HG02571 (cell line): ENCODE measurements around the gene SH3GL3.

Source experiments
- ATAC-seq: cut with Tn5 transposase; IDR thresholded peaks from one replicate; pipeline ENCODE4 v1.9.1; 2021; ENCODE audit warnings: mild to moderate bottlenecking, moderate library complexity; ENCODE audit not compliant: unreplicated experiment

Gene SH3GL3, protein sequence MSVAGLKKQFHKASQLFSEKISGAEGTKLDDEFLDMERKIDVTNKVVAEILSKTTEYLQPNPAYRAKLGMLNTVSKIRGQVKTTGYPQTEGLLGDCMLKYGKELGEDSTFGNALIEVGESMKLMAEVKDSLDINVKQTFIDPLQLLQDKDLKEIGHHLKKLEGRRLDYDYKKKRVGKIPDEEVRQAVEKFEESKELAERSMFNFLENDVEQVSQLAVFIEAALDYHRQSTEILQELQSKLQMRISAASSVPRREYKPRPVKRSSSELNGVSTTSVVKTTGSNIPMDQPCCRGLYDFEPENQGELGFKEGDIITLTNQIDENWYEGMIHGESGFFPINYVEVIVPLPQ

GRCh38 chr15:83446904-83447709 lies at the start of gene SH3GL3:
SH3GL3 (plus strand) TSS chr15:83447341; CDS start chr15:83447534, 193 bp downstream.
- ATAC-seq = no peak

DNA sequence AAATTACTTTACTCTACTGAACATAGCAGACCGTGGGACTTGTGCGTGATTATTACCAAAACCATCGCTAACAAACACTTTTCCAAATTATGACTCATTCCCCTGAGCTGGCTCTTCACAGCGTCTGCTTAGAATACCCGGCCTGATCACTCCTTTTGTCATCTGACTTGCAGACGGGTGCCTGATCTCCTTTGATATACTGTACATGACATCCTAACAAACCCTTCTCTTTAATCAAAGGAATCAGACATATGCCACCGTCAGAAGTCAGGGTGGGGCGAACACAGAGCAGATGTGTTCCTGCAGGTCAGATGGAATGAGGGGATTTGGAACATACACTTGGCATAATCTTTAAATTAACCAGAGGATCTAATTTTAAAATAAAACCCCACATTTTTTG lies 48.5 kb upstream of the SH3GL3 start:
- no peak for ATAC-seq

DNA sequence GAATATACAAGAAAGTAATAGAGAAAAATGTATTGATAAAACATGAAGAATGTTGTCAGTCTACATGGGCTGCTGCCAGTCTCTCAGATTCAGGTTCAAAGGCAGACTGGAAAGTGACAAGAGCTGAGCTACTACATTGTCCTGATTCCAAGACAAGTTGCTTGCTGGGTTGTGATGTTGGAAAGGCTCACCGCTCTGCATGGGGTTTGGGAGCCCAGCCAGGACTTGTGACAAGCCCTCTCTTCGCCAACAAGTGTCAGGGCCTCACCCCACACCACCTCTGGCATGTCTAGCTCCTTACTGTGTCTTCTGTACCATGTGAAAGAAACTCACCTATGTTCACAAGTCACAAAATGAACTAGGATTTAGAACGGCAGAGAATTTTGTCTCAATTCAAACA lies 43.0 kb upstream of the SH3GL3 start:
- ATAC-seq = no peak

DNA sequence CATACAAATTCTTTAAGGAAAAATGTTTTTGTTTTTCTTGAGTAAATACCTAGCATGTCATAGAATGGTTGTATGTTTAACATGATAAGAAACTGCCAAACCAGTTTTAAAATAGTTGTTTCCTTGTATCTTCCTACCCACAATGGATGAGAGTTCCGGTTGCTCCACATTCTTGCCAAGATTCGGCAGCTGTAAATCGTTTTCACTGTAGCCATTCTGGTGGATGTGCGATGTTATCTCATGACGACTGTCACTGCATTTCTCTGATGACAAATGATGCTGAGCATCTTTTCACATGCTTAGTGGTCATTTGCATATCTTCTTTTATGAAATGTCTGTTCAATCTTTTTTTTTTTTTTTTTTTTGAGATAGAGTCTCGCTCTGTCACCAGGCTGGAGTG lies 36.6 kb upstream of the SH3GL3 start:
- no peak for ATAC-seq

DNA sequence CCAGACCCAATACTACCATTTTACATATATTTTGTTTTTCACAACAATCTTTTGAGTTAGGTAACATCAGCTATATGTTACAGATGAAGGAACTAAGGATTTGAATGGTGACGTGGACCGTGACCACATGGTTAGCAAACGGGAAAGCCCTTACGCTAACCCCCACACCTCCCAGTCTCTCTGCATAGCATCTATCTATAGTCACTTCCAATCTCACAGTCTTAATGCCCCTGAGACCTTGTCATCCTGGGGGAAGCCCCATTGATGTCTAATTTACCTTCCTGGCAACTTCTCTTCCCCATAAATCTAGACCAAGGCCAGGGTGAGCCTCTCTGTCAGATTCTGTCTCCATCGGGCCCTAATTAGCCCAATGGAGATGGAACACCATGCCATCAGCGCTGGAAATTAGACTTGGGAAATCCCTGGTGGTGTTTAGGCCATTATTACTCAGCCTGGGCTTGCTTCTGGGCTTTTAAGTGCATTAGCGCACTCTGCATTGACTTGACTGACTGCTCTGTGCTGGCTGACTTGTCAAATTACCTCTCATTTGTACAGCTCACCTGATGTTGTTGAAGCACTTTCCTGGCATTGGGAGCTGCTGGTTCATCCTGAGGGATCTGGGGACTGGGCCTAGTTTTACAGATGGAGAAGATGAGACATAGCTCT lies 34.0 kb upstream of the SH3GL3 start:
- peak; percentile 76 for ATAC-seq

DNA sequence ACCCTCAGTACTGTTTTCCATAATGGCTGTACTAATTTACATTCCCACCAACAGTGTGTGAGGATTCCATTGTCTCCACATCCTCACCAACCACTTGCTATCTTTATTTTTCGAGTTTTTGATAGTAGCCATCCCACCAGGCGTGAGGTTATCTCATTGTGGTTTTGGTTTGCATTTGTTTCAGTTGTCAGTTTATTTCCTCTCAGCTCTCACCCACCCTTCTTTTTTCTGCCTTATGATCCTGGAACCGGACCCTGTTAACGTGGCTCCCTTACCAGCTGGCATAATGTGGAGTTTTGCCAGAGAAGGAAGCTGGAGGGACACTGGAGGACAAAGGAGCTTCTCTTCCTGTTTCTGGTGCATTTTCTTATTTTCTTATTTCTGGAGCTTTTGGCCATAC lies 25.1 kb upstream of the SH3GL3 start:
- ATAC-seq = no peak

GRCh38 chr15:83422541-83422940 lies 24.6 kb upstream of the SH3GL3 start:
- no peak for ATAC-seq

GRCh38 chr15:83424101-83424500 lies 23.0 kb upstream of the SH3GL3 start:
- no peak for ATAC-seq

DNA sequence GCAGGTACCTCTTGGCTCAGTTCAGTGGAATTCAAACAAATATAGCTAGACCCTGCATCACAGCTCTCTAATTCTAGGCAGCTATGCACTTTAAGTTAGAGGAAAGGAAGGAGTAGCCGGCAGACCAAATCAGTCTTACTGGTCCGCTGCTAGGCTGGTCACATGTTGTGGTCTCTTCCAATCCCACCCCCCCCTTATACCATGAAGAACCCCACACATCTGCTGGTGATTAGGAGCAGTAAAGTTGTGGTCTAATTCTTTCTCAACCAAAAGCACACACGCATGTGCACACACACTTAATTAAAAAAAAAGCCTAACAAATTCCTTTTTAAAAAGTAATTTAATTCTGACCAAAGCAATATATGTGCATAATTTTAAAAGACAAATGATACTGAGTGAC lies 16.7 kb upstream of the SH3GL3 start:
- ATAC-seq = no peak

DNA sequence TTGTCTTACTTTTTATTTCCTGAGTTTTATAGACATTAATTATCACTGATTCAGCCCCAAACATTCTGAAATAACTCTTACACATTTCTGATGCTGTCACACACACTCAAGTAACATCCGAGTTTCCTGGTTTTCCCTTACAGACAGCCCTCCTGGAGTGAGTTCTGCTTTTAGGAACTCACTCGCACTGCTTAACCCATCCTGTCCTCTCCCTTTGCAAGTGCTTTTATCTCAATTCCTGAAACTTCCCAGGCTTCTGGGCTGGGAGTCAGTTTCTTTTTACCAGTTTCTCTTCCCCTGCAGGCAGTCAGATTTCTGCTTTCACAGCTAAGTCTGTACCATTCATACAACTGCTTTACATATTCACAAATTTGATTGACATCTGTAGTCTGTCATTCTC lies 15.6 kb upstream of the SH3GL3 start:
- no peak for ATAC-seq

GRCh38 chr15:83435202-83435601 lies 11.9 kb upstream of the SH3GL3 start:
- no peak for ATAC-seq

DNA sequence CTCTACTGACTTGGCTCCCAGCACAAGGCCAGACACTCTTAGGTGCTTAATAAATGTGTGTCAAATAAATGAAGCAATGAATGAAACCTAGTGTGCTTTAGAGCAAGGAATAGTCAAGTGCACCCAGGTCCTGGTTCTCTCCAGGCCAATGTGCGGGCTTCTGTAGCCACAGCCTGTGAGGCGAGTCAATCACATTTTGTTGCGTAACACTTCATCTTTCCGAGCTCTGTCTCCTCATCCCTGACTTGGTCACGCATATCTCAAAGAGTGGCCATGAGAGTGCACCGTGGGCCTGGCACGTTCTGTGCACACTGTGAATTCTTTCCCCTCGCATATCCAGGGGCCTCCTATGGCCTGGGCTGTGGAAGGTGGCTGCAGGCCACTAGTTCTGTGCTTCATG lies 11.4 kb upstream of the SH3GL3 start:
- no peak for ATAC-seq

DNA sequence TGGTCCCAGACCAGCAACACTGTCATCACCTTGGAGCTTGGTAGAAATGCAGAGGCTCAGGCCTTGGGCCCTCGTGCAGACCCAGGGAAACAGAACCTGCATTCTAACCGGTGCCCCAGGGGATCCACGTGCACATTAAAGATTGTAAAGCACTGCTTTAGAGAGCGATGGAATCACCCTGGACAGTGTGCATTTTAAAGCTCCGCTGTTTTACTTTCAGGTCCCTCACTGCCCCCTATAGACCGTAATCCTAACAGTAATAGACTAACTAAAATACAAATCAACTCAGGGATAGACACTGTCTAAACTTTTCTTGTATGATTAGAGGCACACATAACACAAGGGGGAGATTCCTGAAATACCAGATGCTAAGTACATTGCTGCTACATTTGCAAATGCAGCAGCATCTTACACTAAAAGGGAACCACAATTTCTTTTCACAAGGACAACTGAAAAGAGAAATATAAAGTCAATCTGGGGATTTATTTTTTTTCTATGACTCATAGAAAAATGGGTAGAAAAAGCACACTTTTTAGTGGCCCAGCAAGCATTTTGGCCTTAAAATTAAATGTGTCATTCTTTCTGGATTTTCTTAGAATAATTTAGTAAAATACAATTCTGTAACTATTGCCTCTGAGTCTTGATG lies 10.5 kb upstream of the SH3GL3 start:
- ATAC-seq = no peak

GRCh38 chr15:83443076-83443847 lies 3.9 kb upstream of the SH3GL3 start:
- no peak for ATAC-seq

DNA sequence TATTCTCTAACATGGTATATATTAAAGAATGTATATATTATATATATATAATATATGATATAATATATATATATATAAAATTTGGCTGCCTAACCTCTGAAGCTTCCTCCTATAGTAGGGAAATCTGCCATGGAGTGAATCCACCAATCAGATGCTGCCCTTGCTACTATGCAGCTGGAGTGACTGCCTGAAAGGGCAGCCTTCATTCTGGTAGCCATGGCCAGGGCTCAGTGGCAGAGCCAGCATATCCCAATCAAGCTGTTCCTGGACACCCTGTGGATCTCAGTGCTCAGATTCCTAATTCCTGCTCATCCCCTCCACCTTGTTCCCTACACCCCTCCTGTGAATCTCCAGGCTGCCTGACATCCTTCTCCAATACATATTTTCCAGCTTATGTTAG lies 2.2 kb upstream of the SH3GL3 start:
- ATAC-seq = no peak

DNA sequence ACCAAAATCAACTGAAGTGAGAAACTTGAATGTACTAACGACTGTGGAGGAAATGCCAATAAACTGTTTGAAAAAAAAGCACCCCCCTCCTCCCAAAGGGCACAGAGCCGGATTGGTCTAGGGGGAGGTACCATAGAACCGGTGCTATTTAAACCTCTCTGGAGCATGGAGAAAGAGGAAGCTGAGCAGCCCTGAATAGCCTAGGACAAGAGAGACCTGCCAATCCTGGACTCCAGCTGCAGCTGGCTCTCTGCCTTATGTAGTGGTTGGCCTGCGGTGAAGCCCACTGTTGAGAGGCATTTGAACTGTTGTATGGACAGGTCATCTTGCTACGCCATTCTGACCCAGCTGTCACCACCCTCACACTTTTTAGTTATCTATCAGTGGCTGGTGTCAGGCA lies 1.5 kb upstream of the SH3GL3 start:
- ATAC-seq = no peak

DNA sequence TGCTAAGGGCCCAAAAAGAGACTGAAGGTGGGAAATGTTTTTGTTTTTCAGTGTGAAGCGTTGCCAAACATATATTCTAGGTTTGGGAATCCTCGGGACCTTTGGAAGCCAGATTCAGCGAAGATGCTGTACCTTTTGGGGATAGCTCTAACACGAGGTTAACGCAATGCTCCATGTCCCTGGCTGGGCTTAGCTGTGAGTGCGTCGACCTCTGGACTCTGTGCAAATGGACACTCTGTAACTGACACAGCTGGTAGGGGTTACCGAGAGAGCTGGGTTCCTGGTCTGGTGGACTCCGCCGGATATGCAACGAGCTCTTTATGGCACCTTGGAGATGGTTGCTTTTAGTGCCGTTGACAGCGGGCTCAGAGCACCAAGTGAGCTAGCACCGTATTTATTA lies 724 bp upstream of the SH3GL3 start:
- ATAC-seq = no peak

DNA sequence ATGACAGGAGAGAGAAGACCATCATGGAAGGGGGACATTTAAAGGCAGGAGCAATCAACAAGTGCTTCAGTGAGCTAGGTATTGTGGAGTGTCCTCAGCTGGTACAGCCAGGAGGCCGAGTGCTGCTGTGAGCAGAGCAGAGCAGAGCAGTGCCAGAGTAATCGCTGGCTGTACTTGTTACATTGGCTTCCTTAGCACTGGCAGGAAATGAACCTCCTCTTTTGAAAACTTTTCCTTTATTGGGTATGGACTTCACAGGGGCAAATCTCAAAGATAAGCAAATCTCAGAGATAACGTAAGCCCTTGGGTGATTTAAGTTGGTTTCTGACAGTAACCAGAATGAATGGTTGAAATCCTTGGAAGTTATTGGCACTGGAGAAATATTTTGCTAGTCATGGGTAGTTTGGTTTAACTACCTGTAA lies 2.1 kb downstream of the SH3GL3 start:
- no peak for ATAC-seq

- no peak for ATAC-seq
These were observed 2.9 kb downstream of the SH3GL3 start for GRCh38 chr15:83449937-83450506.

- ATAC-seq = no peak
These were observed 10.0 kb downstream of the SH3GL3 start for GRCh38 chr15:83457149-83457548.
